ENCODE results near the gene LOXL3. TPM values are rescaled to one million over a fixed set of nuclear protein-coding genes. Genes with fewer than 3 reads are reported as not detected.

The LOXL3 gene
- polyA plus RNA-seq, 1 of the 3 experiments (the other 2 are of a cell fraction), result 47.9 TPM

DNA sequence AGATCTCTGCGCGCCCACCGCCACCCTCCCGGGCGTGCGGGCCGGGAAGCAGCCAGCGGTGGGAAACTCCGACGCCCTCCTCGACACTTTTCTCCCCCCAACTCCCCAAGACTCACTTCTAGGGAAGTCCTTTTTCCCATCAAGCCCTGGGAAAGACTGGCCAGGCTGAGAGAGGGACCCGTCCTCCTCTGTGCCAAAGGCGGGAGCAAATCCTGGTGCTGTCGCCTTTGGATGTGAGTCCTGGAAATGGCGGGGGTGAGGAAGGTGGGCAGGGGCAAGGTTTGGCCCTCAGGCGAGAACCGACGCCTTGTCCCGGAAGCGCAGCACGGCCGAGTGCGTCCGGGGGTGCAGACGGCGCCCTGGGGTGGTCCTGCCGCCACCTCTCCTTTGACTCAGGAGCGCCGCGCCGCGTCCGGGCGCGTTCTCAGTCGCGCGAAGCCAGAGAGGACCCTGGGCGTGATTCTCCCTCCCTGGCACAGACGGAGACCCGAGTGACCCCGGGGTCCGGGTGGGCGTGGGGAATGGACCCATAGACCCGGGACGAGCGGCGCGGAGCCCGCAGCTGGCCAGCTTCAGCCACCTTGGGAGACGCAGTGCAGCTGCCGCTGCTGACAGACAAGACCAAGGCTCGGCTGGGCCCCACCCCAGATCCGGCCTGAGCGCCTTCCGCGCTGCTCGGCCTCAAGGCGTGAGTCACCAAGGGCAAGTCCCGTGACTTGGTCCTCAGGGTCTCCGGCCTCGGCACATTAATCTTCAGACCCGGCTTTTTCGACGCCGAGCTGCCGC, 50.8 kb downstream of the LOXL3 start:
- no peak overlapping the region for H2AFZ ChIP-seq (ENCODE audit: low read depth)
- H3F3A ChIP-seq (replicated peaks; ENCODE audit: insufficient read depth), result peaks cover 11% of the 10 kb centered on the region
- no peak overlapping the region for H3K9ac ChIP-seq
- H3K4me1 ChIP-seq (ENCODE audit: control insufficient read depth in 1 of 2, insufficient read depth in 2 of 2, low read depth in 1 of 2, low read length in 1 of 2), result peaks cover 12 to 37% of the 10 kb centered on the region in 2 experiments; a peak in 2 of 4 replicates
- no peak overlapping the region for H3K4me2 ChIP-seq
- ChIA-PET POLR2A (no interaction called here), CTCF (interaction anchor here (1.0 to 7.5 kb wide), 4 partner anchors 10 to 88 kb away, joined by 3 to 56 read pairs (median 7); partner anchors contain the start of genes CCDC142 and TTC31)
- 91% methylated on average over 47 of the region's 67 CpGs for WGBS (ENCODE audit: low lambda C conversion rate)
- no peaks in the 10 kb centered on the region for H4K20me1 ChIP-seq (ENCODE audit: insufficient read depth)
- peak; percentile 30 for DNase-seq
- TF ChIP-seq, protein P1, sequence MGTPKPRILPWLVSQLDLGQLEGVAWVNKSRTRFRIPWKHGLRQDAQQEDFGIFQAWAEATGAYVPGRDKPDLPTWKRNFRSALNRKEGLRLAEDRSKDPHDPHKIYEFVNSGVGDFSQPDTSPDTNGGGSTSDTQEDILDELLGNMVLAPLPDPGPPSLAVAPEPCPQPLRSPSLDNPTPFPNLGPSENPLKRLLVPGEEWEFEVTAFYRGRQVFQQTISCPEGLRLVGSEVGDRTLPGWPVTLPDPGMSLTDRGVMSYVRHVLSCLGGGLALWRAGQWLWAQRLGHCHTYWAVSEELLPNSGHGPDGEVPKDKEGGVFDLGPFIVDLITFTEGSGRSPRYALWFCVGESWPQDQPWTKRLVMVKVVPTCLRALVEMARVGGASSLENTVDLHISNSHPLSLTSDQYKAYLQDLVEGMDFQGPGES (IDR thresholded peaks at IDR 0.05; ENCODE audit: low read depth, low read length), result no peak
- TF ChIP-seq, protein P2, sequence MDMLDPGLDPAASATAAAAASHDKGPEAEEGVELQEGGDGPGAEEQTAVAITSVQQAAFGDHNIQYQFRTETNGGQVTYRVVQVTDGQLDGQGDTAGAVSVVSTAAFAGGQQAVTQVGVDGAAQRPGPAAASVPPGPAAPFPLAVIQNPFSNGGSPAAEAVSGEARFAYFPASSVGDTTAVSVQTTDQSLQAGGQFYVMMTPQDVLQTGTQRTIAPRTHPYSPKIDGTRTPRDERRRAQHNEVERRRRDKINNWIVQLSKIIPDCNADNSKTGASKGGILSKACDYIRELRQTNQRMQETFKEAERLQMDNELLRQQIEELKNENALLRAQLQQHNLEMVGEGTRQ (IDR thresholded peaks at IDR 0.05; ENCODE audit: borderline replicate concordance, low read depth, low read length), result no peak
- TF ChIP-seq TAF1 (IDR thresholded peaks at IDR 0.05; ENCODE audit: borderline replicate concordance, low read depth, low read length), result no peak
- TF ChIP-seq, protein P3, sequence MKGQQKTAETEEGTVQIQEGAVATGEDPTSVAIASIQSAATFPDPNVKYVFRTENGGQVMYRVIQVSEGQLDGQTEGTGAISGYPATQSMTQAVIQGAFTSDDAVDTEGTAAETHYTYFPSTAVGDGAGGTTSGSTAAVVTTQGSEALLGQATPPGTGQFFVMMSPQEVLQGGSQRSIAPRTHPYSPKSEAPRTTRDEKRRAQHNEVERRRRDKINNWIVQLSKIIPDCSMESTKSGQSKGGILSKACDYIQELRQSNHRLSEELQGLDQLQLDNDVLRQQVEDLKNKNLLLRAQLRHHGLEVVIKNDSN (IDR thresholded peaks at IDR 0.05; ENCODE audit: borderline replicate concordance, low read depth), result no peak
- TF ChIP-seq FOXJ3 (CRISPR knock-in tag; IDR thresholded peaks at IDR 0.05), result no peak
- no peak for TF ChIP-seq FOSL2 (IDR thresholded peaks at IDR 0.05; ENCODE audit: borderline replicate concordance, low read depth)
- no peak for TF ChIP-seq POLR2AphosphoS5 (IDR thresholded peaks at IDR 0.05; ENCODE audit: low read depth, low read length)
- no peak for TF ChIP-seq RFX5 (IDR thresholded peaks at IDR 0.05; ENCODE audit: low read length)
- TF ChIP-seq FOXM1 (IDR thresholded peaks at IDR 0.05; ENCODE audit: low read depth), result no peak
- no peak for TF ChIP-seq YY1 (IDR thresholded peaks at IDR 0.05; ENCODE audit: low read depth)
- TF ChIP-seq, protein P4, sequence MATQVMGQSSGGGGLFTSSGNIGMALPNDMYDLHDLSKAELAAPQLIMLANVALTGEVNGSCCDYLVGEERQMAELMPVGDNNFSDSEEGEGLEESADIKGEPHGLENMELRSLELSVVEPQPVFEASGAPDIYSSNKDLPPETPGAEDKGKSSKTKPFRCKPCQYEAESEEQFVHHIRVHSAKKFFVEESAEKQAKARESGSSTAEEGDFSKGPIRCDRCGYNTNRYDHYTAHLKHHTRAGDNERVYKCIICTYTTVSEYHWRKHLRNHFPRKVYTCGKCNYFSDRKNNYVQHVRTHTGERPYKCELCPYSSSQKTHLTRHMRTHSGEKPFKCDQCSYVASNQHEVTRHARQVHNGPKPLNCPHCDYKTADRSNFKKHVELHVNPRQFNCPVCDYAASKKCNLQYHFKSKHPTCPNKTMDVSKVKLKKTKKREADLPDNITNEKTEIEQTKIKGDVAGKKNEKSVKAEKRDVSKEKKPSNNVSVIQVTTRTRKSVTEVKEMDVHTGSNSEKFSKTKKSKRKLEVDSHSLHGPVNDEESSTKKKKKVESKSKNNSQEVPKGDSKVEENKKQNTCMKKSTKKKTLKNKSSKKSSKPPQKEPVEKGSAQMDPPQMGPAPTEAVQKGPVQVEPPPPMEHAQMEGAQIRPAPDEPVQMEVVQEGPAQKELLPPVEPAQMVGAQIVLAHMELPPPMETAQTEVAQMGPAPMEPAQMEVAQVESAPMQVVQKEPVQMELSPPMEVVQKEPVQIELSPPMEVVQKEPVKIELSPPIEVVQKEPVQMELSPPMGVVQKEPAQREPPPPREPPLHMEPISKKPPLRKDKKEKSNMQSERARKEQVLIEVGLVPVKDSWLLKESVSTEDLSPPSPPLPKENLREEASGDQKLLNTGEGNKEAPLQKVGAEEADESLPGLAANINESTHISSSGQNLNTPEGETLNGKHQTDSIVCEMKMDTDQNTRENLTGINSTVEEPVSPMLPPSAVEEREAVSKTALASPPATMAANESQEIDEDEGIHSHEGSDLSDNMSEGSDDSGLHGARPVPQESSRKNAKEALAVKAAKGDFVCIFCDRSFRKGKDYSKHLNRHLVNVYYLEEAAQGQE (IDR thresholded peaks at IDR 0.05; ENCODE audit: low read depth, low read length), result no peak
- H3K27ac ChIP-seq (ENCODE audit: low read depth in 2 of 2, low read length in 1 of 2), result no peak overlapping the region; a peak in 1 of 4 replicates
- H3K9me2 ChIP-seq, result no peaks in the 10 kb centered on the region
- no peaks in the 10 kb centered on the region for H3K27me3 ChIP-seq (ENCODE audit: insufficient read depth)
- H3K4me3 ChIP-seq (ENCODE audit: low read depth in 2 of 2, low read length in 1 of 2), result no peak overlapping the region
- H3K79me2 ChIP-seq (ENCODE audit: insufficient read depth), result peaks cover 17% of the 10 kb centered on the region; the same call in 1 of the 2 replicates
- H3K9me3 ChIP-seq, result no peaks in the 10 kb centered on the region
- peaks cover 15 to 20% of the 10 kb centered on the region in 2 experiments for H3K36me3 ChIP-seq (replicated peaks in 1 of 2; ENCODE audit: control insufficient read depth in 1 of 2, insufficient read depth in 2 of 2, low read length in 1 of 2)
